Body of pancreas (tissue), 4 donors: ENCODE results near the gene ADCY7. TPM values are rescaled to one million over a fixed set of nuclear protein-coding genes. Genes with fewer than 3 reads are reported as not detected.
"Not testable (repeated sequence)": the region's sequence is repeated elsewhere in the genome, so short reads cannot be mapped to it uniquely, and the experiment has no call there.

Experiments
- ATAC-seq: fragments of 150-250 bp; one replicate; pipeline ENCODE4 v1.9.1; 2016
- DNase-seq, 4 donors: peaks; one replicate each; pipeline ENCODE4 v3.0.0-alpha.2; 2019
- H3K27ac ChIP-seq, 4 donors: fragments of 200-600 bp; sonication (generic); 1 replicate in 3 of 4; 2 replicates in 1 of 4; pipeline versions ENCODE4 v1.5.1 to v1.6.1; 2016 to 2019; ENCODE audit warnings: mild to moderate bottlenecking in 1 of 4, mixed read lengths in 1 of 4, moderate library complexity in 1 of 4
- H3K27me3 ChIP-seq, 2 donors: fragments of 200-600 bp; sonication (generic); one replicate each; pipeline ENCODE4 v1.6.0; 2016; ENCODE audit warnings: mild to moderate bottlenecking in 1 of 2
- H3K36me3 ChIP-seq, 2 donors: fragments of 200-600 bp; sonication (generic); replicated peaks in 1 of 2; 2 replicates each; pipeline ENCODE4 v1.5.1; 2016; ENCODE audit warnings: low read depth in 2 of 2; ENCODE audit not compliant: insufficient read depth in 1 of 2
- H3K4me1 ChIP-seq: fragments of 200-600 bp; sonication (generic); one replicate; pipeline ENCODE4 v1.6.0; 2016
- H3K4me3 ChIP-seq, 2 donors: fragments of 200-600 bp; sonication (generic); 1 replicate in 1 of 2; 2 replicates in 1 of 2; pipeline ENCODE4 v1.5.1; 2016 to 2019
- H3K9me3 ChIP-seq, 3 donors: fragments of 200-600 bp; sonication (generic); 1 replicate in 2 of 3; 2 replicates in 1 of 3; pipeline ENCODE4 v1.5.1; 2016
- CTCF ChIP-seq, 7 experiments: fragments of 450-650 bp in 4 of 7; fragments of 200-600 bp in 3 of 7; sonication (generic) in 3 of 7; IDR thresholded peaks; one replicate each; pipeline ENCODE4 v1.5.1; 2016 to 2019; ENCODE audit warnings: antibody characterized with exemption in 7 of 7
- POLR2A ChIP-seq, 3 donors: fragments of 450-650 bp; IDR thresholded peaks; one replicate each; pipeline ENCODE4 v1.6.1; 2016; ENCODE audit warnings: antibody characterized with exemption in 3 of 3, mild to moderate bottlenecking in 2 of 3
- WGBS, 2 donors: methylation state at CpG; one replicate each; pipeline ENCODE4 v1.1.5; 2017; 5-methylcytosine and 5-hydroxymethylcytosine counted together
- intact Hi-C: fragments of 100-400 bp; cut with DNase I; formaldehyde crosslinking; loops from one replicate; pipeline ENCODE4 v1.15.1; 2023
- total RNA-seq, 2 donors: library from RNA; depleted of rRNA; stranded (reverse); fragments of >200 nt; gene quantifications; one replicate each; pipeline ENCODE4 v1.1.0, GENCODE V29; 2016

ADCY7 gene
- total RNA-seq, 2 donors from 2014 or later = 4.9 to 8.6 TPM

DNA sequence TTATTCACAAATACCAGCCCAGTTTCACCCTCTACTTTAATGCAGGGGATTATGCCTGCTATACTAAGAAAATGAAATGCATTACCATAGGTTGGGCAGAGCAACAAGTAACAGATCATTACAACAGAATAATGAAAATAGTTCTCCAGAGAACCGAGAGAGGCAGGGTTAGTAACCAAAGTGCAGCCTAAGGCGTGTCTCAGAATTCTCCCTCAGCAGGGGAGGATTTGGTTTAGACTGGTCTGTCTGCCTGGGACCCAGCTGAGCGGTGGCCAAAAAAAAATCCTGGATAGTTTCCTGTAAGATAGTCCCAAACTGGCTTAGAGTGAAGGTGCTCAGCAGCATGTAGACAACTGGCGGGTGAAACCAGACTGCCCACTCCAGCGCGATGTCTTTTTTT is 30.8 kb upstream of the ADCY7 start:
- WGBS, 2 donors = 65 to 74% methylated on average over 6 of the region's 6 CpGs
- H3K4me3 ChIP-seq = no peak overlapping the region
- no peaks in the 10 kb centered on the region for H3K4me1 ChIP-seq
- DNase-seq (no peak), ATAC-seq (peak; percentile 42)
- TF ChIP-seq POLR2A (IDR thresholded peaks at IDR 0.05) (no peak), CTCF (IDR thresholded peaks at IDR 0.05) (no peak)
- no peaks in the 10 kb centered on the region for H3K27me3 ChIP-seq
- intact Hi-C loops = no loop called here
- no peak overlapping the region for H3K27ac ChIP-seq
- no peaks in the 10 kb centered on the region for H3K9me3 ChIP-seq
- no peaks in the 10 kb centered on the region for H3K36me3 ChIP-seq

DNA sequence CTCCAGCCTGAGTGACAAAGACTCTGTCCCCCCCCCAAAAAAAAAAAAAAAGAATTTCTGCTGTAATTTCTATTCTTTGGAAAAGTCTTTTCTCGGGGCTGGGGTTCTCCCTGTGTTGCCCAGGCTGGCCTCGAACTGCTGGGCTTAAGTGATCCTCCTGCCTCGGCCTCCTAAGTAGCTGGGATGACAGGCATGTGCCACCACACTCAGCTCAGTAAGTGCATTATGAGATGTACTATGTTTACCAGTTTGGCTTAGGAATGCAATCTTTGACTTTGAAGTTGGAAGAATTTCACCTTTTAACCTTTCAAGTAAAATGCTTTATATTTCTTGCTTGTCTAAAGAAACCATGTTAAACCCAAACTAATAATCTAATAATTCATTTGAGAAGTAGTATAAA is 28.0 kb upstream of the ADCY7 start:
- no peaks in the 10 kb centered on the region for H3K4me1 ChIP-seq
- H3K27ac ChIP-seq = no peak overlapping the region
- WGBS, 2 donors = 80 to 85% methylated on average over 3 of the region's 3 CpGs
- no peaks in the 10 kb centered on the region for H3K9me3 ChIP-seq
- H3K4me3 ChIP-seq = no peak overlapping the region
- ATAC-seq (no peak), DNase-seq (no peak)
- intact Hi-C loops = no loop called here
- no peak for TF ChIP-seq CTCF (IDR thresholded peaks at IDR 0.05)
- TF ChIP-seq POLR2A (IDR thresholded peaks at IDR 0.05) = no peak
- no peaks in the 10 kb centered on the region for H3K27me3 ChIP-seq
- H3K36me3 ChIP-seq = no peaks in the 10 kb centered on the region

DNA sequence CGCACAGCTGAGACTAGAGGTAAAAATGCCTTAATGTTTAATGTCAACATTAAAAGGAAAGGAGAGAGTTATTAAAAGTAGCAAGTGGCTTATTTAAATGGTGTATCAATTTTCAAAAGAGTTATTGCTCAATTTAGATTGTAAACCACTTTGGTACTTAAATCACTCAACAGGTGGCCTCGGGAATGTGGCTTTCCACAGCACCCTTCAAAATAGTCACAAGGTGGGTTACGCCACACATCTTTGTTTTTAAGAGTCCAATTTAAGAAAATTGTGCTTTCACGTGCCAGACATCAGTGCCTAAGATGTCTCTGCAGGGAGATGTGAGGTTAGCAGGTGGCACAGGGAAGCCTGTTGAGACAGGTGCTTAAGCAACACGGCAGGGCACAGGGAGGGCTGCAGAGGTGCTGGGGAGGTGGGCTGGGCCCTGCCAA is 27.5 kb upstream of the ADCY7 start:
- TF ChIP-seq CTCF (IDR thresholded peaks at IDR 0.05) = no peak
- intact Hi-C loops = no loop called here
- WGBS, 2 donors = 64 to 65% methylated on average over 5 of the region's 5 CpGs
- Histone ChIP-seq H3K27ac (no peak overlapping the region), H3K4me1 (no peaks in the 10 kb centered on the region), H3K9me3 (no peaks in the 10 kb centered on the region), H3K27me3 (no peaks in the 10 kb centered on the region), H3K36me3 (no peaks in the 10 kb centered on the region), H3K4me3 (no peak overlapping the region)
- no peak for DNase-seq
- ATAC-seq = no peak

- not testable (repeated sequence) for H3K9me3 ChIP-seq, H3K27ac ChIP-seq, H3K4me3 ChIP-seq, H3K27me3 ChIP-seq, H3K36me3 ChIP-seq, DNase-seq, ATAC-seq
- peaks cover 16% of the 10 kb centered on the region for H3K4me1 ChIP-seq
- intact Hi-C loops = loop anchor here (10.0 kb wide), 2 partner anchors 112 to 422 kb away; no protein-coding TSS in a partner anchor
- WGBS, 2 donors = 77 to 81% methylated on average over 6 of the region's 6 CpGs
These were observed 23.3 kb upstream of the ADCY7 start for GRCh38 chr16:50243024-50243423.

GRCh38 chr16:50244140-50244503 is 22.2 kb upstream of the ADCY7 start:
- no peaks in the 10 kb centered on the region for H3K27me3 ChIP-seq
- TF ChIP-seq CTCF (IDR thresholded peaks at IDR 0.05) (no peak), POLR2A (IDR thresholded peaks at IDR 0.05) (no peak)
- WGBS, 2 donors = 84 to 88% methylated on average over 9 of the region's 9 CpGs

More at GRCh38 chr16:50244140-50244503, 22.2 kb upstream of the ADCY7 start:
- Histone ChIP-seq H3K36me3 (no peaks in the 10 kb centered on the region), H3K9me3 (no peaks in the 10 kb centered on the region), H3K4me3 (no peak overlapping the region), H3K4me1 (peaks cover 16% of the 10 kb centered on the region), H3K27ac (no peak overlapping the region)
- ATAC-seq (no peak), DNase-seq (no peak)
- intact Hi-C loops = loop anchor here (10.0 kb wide), 2 partner anchors 111 to 421 kb away; no protein-coding TSS in a partner anchor
